NCI-H146 (cell line): ENCODE measurements around the gene JADE2.

Source experiments
- DNase-seq: peaks from one replicate; lab custom pipeline; 2025; lab: John Stamatoyannopoulos, UW

The JADE2 gene

DNA sequence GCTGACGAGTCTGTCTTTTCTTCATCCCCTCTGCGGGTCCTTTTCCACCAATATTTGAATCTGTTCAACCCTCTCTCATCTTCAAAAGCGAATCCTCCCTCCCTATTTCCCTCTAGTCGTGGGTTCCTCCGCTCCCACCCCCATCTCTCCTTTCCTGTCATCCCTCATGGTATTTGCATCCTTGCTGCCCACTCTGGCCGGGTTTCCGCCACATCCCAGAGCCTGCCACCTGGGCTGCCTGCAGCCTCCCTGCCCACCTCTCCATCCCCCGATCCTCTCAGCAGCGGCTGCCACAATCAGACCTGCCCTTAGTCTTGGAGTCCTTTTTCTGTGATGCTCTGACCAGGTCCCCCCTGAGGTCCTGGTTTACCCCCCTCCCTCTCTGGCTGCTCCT, 44.9 kb downstream of the JADE2 start:
- DNase-seq, result no peak

GRCh38 chr5:134570886-134571285, 45.4 kb downstream of the JADE2 start:
- DNase-seq, result no peak

DNA sequence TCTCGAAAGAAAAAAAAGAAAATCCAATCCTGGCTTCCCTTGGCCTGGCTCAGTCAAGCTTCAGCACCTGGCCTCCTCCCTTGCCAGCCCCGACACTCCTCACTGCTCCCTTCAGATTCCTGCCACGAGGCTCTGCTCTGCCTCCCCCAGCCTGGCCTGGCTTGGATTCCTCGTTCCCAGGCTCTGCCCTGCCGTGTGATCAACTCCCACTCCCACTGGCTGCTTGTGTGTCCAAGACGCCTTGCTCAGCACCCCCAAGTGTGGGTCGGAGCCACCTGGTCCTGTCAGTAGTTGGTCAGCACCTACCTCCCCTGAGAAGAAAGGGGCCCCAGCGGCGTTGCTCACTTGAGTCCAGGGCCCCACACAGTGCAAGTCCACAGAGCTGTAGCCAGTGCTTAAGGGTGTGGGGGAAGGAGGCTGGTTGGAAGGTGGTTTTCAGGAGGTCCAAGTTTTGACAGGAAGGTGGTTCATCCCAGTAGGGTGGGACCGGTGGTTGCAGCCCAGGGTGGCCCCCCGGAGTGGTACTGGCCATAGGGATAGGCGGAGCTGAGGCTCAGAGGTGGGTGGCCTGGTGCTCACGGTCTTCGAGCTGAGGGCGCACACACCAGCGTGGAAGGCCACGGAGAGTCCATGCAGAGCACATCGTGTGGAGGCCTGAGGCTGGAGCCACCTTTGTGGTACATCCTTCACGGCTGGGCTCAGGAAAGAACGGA, 46.4 kb downstream of the JADE2 start:
- DNase-seq, result no peak

GRCh38 chr5:134572811-134573210, 47.3 kb downstream of the JADE2 start:
- DNase-seq, result no peak

GRCh38 chr5:134574521-134574920, 49.1 kb downstream of the JADE2 start:
- DNase-seq, result no peak

- no peak for DNase-seq
These were observed 49.8 kb downstream of the JADE2 start for GRCh38 chr5:134575316-134575715.

DNA sequence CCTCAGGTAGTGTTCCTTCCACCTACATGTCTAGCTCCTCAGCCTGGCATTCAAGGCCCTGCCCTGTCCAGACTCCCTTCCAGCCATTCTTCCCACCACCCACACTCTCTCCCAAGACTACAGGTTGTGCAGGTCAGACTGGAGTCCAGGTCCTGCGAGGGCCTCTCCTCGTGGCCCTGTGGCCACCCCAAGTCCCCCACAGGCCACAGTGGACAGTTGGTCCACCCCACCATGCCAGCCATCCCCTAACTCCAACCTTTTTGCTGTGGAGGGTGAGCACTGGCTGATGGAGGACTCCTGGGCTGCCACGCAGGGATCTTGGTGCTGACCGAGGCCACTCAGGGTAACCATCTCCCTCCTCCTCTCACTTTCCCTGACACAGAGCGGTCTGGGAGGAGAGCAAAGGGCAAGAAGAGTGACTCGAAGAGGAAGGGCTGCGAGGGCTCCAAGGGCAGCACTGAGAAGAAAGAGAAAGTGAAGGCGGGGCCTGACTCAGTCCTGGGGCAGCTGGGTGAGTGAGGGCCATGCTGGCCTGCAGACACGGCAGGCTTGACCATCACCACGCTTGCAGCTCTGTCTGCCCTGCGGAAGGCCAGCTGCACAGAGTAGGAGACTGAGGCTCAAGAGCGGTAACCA, 51.0 kb downstream of the JADE2 start:
- no peak for DNase-seq

DNA sequence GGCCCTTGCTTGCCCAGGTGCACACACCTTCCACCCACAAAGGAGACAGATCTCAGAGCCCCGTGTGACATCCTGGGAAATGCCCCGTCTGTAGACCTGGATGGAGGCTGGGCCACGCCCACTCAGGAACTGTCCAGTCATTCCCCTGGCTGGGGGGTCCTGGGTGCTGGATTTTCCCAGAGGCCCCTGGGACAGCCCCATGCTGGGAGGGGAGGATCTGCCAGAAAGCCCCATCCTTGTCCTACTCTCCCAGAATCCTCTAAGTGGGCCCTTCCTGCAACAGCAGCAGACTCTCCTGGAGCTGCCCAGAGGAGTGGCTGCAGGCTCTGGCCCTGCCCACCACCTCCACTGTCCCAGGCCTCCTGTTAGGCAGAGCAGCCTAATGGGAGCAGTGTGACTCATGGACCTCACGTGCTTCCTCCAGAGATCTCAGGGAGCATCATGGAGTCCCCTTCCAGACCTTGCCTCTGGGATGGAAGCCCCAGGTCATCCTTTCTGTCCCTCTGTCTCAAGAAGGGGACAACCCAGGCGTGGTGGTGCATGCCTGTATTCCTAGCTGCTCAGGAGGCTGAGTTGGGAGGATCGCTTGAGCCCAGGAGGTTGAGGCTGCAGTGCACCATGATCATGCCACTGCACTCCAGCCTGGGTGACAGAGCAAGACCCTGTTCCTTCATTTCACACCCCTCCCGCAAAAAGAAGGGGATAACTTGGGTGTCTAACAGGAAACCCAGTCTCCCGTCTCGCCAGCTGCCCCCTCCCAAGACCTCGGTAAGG, 51.7 kb downstream of the JADE2 start:
- no peak for DNase-seq

DNA sequence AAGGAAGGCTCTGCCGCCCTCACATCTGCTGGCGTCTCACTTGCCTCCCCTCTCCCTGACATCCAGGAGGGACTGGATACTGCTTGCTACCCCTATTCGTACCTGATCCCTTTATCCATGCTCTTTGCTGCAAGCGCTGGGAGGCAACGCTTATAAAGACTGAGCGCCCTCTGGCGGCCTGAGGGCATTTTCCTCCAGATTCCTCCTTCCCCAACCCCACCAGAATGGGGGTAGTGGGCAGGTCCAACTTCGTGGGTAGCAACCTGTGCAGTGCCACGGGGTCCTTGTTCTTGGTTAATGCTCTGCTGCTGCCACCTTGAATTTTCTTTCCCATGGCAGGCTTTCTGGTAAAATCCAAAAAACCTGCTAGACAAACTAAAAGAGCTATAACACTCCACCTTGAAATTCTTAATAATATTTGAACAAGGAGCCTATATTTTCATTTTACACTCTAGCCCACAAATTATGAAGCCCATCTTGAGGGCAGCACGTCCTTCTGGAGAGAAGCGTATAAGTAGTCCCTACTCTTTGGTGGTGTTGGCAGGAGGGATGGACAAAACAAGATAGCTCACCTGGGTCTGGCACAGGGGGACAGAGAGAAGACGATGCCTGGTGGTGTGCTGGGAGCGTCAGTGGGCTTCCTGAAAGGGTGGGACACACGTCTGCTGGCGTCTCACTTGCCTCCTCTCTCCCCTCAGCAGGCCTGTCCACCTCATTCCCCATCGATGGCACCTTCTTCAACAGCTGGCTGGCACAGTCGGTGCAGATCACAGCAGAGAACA, 52.5 kb downstream of the JADE2 start:
- DNase-seq, result peak; percentile 65

DNA sequence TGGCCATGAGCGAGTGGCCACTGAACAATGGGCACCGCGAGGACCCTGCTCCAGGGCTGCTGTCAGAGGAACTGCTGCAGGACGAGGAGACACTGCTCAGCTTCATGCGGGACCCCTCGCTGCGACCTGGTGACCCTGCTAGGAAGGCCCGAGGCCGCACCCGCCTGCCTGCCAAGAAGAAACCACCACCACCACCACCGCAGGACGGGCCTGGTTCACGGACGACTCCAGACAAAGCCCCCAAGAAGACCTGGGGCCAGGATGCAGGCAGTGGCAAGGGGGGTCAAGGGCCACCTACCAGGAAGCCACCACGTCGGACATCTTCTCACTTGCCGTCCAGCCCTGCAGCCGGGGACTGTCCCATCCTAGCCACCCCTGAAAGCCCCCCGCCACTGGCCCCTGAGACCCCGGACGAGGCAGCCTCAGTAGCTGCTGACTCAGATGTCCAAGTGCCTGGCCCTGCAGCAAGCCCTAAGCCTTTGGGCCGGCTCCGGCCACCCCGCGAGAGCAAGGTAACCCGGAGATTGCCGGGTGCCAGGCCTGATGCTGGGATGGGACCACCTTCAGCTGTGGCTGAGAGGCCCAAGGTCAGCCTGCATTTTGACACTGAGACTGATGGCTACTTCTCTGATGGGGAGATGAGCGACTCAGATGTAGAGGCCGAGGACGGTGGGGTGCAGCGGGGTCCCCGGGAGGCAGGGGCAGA, 53.3 kb downstream of the JADE2 start:
- no peak for DNase-seq

GRCh38 chr5:134579284-134579771, 53.9 kb downstream of the JADE2 start:
- DNase-seq, result no peak

- no peak for DNase-seq
These were observed 54.6 kb downstream of the JADE2 start for GRCh38 chr5:134580001-134580460.

GRCh38 chr5:134581241-134581981, 55.9 kb downstream of the JADE2 start:
- no peak for DNase-seq

- no peak for DNase-seq
These were observed 56.8 kb downstream of the JADE2 start for GRCh38 chr5:134582281-134582680.

GRCh38 chr5:134582941-134583340, 57.5 kb downstream of the JADE2 start:
- no peak for DNase-seq

GRCh38 chr5:134583766-134584165, 58.3 kb downstream of the JADE2 start:
- DNase-seq, result no peak

GRCh38 chr5:134584662-134585061, 59.2 kb downstream of the JADE2 start:
- DNase-seq, result no peak

DNA sequence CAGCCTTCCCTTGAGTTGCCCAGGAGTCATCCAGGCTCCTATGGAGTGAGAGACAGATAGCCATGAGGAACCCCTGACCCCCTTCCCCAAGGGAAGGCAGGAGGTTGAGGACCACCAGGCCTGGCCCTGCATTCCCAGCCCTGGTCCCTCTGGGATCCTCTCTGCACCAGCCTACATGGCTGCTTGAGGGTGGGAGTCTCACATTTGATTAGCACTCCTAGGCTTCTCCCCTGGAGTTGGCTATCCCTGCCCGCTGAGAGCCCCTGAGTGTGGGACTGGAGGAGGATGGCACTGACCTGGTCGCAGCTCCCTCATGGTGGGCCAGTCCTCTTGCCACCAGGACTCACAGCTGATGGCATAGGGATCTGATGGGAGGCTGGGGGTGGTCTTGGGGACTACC, 60.5 kb downstream of the JADE2 start:
- no peak for DNase-seq

DNA sequence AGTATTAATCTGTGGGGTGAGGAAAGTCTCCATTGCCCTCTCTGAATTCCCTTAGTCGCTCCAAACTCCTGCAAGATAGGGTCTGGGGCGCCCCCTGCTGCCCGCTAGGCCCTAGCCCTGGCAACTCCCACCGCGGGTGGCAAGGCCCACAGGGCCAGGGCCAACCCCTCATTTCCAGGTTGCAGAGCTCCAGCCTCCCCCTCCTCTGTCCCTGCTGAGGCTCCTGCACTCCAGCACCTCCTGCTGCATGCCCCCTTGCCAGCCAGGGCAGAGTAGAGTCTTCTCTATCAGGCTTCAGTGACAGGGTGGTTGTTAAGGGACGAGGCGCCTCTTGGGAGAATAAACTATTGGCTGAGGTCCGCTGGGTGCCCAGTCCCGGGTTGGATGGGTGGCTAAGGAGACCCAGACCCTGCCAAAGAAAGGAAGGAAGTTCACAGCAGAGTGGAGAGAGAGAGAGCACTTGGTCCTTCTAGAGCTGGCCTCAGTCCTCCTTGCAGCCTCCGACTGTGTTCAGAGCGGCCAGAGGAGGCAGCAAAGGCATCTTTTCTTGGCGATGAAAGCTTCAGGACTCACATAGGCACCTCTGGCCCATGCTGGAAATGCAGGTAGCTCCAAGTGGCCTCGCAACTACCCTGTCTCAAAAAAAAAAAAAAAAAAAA, 61.5 kb downstream of the JADE2 start:
- DNase-seq, result peak; percentile 70

DNA sequence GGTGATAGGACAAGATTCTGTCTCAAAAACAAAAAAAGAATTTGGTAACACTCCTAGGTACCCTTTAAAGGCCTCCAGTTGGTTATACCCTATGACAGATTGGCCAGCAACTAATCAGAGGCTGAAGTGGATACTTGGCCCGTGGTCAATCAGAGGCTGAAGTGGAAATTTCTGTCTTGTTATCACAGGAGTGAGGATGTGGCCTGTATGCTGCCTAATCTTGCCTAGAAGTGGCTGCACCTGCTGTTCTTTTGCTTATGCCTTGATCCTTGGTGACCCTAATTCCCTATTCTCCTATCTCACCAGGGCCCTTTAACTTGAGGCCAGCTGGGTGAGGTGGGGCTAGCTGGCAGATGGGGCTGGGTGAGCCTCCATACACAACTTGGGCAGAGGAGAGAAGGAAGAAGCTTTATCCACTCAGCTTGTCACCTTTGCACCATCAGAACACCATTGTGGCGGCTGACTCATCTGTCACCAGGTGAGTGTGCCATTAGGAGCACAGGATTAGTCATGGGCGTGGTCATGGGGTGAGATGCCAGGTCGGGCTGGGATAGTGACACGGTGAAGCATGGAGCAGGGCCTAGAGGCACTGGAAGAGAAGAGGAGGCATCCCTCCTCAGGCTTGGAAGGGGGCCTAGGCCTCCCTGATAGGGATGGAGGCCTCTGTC, 65.7 kb downstream of the JADE2 start:
- peak; percentile 47 for DNase-seq
